HG02870 (cell line): ENCODE results near the gene DEPDC5.

Source experiments
- ATAC-seq: cut with Tn5 transposase; IDR thresholded peaks from one replicate; pipeline ENCODE4 v1.9.1; 2021; ENCODE audit warnings: mild to moderate bottlenecking, moderate library complexity; ENCODE audit not compliant: unreplicated experiment

DEPDC5 gene

GRCh38 chr22:31846161-31847115 lies 92.6 kb downstream of the DEPDC5 start:
- ATAC-seq, result no peak

- ATAC-seq, result no peak
These were observed 94.6 kb downstream of the DEPDC5 start for GRCh38 chr22:31848411-31848810.

DNA sequence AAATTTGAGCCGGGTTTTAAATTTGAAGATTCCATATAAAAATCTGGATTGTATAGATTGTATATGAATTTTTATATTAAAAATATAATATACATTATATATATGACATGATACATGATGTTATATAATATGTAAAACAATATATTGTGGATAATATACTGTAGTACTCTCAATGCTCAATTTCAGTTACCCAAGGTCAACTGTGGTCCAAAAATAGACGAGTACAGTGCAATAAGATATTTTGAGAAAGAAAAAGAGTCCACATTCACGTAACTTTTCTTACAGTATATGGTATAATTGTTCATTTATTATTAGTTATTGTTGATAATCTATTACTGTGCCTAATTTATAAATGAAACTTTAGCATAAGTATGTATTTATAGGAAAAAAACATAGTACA lies 96.3 kb downstream of the DEPDC5 start:
- no peak for ATAC-seq

- no peak for ATAC-seq
These were observed 99.0 kb downstream of the DEPDC5 start for GRCh38 chr22:31852691-31853421.

- ATAC-seq, result no peak
These were observed 100.1 kb downstream of the DEPDC5 start for GRCh38 chr22:31853736-31854495.

DNA sequence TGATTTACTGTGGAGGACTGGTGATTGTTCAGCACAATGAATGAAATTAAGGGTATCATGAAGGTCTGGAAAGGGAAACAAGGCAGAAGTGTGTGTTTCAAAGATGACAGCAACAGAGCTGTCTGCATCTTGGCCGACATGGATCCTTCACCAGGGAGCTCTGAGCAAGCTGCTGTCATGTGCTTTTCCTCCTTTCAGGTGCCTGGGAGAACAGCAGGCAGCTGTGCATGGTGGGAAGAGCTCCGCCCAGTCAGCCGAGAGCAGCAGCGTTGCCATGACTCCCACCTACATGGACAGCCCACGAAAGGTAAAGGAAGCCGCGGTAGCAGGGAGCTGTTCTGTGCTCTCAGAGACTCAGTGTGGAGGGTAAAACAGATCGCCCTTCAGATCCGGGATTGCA lies 103.4 kb downstream of the DEPDC5 start:
- no peak for ATAC-seq

DNA sequence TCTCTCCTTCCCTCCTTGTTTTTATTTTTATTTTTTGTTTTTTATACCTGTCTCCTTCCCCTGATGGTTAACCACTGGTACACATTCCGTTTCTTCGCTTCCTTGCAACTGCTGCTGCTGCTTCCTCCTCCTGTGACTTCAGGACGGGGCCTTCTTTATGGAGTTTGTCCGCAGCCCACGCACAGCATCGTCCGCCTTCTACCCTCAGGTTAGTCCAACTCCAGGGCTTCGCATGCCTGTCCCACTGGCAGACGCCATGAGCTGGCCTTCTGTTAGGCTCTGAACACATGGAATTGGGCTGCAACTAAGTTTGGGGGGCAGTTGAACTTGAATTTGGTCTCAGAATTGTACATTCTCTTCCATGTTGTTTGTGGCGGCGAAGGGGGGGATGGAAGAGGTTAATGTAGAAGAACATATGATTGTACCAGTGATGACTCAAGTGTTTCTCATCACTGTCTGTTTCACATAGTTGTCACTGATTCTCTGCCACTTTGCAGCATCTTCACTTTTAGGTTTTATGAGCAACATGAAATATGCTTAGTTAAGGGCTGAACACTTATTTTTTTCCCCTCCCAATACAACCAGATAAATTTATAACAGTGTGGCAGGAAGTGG lies 107.5 kb downstream of the DEPDC5 start:
- ATAC-seq, result no peak

DNA sequence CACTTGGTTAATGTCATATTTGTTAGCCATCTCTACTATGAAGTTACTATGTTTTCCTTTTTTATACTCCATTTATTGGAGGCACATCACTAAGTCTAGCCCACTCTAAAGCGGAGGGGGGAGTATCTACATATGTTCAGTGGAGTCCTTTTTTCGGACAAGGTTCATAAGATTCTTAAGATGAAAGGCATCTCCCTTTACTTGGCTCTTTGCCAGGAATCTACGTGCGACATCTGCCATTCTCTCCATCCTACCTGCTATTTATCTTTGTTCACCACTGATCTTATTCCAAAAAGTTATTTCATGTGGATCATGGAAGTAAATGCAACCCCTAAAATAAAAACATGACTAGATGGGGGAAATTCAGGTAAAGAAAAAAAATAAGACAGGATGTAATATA lies 113.1 kb downstream of the DEPDC5 start:
- no peak for ATAC-seq

GRCh38 chr22:31867386-31868153 lies 113.8 kb downstream of the DEPDC5 start:
- no peak for ATAC-seq

DNA sequence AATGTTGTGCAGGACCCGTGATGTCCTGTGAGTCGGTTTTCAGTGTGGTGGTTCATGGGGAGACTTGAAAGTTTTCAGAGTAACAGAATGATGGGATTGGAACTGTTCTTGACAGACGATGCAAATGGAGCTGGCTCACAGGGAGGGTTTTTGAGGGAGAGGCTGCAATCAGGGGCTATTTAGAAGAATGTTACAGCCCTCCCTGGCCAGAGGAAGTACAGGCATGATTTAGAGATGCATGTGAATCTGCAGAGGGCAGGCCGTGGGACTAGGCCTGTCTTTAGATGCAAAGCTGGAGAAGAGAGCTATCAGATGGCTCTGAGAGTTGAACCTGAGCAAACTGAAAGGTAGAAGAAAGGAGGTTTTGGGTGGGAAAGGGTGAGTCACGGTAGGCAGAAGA lies 115.9 kb downstream of the DEPDC5 start:
- no peak for ATAC-seq

GRCh38 chr22:31870890-31871289 lies 117.1 kb downstream of the DEPDC5 start:
- no peak for ATAC-seq

DNA sequence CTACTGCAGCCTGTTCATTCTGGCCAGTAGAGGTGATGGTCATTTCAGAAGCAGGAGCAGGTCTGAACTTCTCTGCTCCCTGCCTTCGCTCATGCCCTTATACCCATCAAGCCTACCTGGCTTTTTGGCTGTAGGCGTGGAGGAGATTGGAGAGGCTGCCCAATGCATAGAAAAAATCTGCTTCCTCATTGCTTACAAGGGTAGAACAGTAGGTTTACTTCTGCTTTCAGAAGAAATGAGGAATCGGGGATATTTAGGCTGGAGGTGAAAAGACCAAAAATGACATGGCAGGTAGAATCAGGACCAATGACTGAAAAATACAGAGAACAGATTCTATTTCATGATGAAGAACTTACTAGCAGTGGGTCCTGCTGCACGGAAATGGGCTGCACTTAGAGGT lies 117.7 kb downstream of the DEPDC5 start:
- ATAC-seq, result no peak

- no peak for ATAC-seq
These were observed 118.4 kb downstream of the DEPDC5 start for GRCh38 chr22:31872209-31872608.

DNA sequence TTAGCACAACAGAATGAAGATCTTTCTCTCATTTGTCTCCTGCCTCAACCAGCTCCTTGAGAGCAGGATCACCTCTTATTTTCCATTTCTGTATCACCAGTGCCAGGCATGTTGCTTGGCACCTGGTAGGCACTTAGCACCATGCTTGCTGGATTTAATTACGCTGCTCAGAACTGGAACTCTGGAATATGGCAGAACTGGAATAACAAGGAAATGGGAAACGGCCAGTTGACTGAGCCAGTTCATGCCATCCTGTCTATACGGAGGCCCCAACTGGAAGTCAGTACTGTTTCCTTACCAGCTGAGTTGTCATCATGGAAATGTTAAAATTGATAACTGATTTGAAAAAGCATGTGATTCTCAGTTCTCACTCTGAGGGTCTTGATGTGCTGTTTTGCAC lies 121.0 kb downstream of the DEPDC5 start:
- ATAC-seq, result no peak

DNA sequence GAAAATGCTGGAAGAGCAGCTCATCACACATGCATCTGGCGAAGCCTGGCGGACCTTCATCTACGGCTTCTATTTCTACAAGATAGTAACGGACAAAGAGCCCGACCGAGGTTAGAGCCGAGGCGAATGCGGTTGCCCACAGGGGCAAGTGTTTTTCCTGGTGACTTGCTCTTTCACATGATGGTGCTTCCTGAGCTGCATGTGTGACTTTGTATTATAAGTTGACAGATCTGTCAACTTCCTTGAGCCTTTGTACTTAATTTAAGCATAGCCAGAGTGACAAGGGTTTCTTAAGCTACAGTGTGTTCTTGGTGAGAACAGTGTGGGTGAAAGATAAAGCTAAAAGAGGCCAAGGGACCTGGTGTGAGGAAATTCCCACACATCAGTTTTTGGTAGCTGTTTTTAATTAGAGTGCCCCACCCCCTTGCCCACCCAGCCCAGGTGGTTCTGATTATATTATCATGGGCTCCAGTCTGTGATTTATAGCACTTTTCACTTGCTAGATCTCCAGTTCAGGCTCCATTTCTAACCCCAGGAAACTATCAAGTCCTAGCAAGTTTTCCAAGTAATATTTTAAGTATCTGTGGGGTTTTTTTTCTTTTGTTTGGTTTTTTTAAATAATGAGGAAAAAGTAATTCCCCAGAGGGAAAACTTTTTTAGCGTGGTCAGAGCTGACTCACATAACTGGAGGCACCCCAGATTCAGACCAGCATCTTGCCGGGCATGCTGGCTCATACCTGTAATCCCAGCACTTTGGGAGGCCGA lies 122.5 kb downstream of the DEPDC5 start:
- ATAC-seq, result no peak

GRCh38 chr22:31879585-31879984 lies 125.8 kb downstream of the DEPDC5 start:
- ATAC-seq, result no peak

DNA sequence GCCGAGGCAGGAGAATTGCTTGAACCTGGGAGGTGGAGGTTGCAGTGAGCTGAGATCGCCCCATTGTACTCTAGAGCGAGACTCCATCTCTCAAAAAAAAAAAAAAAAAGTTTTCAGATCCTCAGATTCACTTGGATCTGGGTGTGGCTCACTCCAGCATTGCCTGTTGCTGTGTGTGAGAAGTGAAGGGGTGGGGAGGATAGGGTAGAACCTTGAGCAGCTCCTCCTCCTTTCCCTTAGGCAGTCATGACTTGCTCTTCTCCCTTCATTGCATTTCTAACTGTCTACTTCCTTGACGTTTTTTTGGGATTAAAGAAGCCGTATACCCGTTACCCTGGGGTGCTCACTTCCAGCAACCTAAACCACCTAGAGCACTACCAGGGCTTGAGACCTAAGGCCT lies 127.4 kb downstream of the DEPDC5 start:
- ATAC-seq, result no peak

- no peak for ATAC-seq
These were observed 128.0 kb downstream of the DEPDC5 start for GRCh38 chr22:31881865-31882264.

DNA sequence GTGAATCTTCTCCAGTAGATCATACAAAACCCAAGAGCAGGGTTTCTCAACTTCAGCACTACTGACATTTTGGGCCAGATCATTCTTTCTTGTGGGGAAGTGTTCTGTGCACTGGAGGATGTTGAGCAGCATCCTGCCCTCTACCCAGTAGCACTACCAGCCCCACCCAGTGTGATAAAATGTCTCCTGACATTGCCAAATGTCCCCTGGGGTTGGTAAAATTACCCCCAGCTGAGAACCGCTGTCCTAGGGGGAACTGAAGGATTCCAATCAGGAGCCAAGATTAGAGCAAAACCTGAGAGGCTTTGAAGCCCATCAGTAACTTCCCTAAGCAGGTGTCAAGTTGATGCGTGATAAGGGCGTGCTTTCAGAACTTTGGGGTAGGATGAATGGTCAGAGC lies 129.2 kb downstream of the DEPDC5 start:
- ATAC-seq, result no peak
